Measurements from ENCODE around the gene NOS1AP.

The NOS1AP gene

GRCh38 chr1:162329826-162330225 is 260.3 kb downstream of the NOS1AP start:
- no peak overlapping the region for H3K27ac ChIP-seq
- DNase-seq (ENCODE audit: low spot score) = no peak
- no peak overlapping the region for H3K4me3 ChIP-seq
- TF ChIP-seq CTCF (IDR thresholded peaks at IDR 0.05) = no peak

- TF ChIP-seq CTCF (IDR thresholded peaks at IDR 0.05) = no peak
- H3K4me3 ChIP-seq = no peak overlapping the region
- no peak for DNase-seq (ENCODE audit: low spot score)
- no peak overlapping the region for H3K27ac ChIP-seq
Measured at GRCh38 chr1:162333991-162334390, 264.5 kb downstream of the NOS1AP start.

- DNase-seq (ENCODE audit: low spot score) = no peak
- TF ChIP-seq CTCF (IDR thresholded peaks at IDR 0.05) = no peak
- H3K4me3 ChIP-seq = no peak overlapping the region
- no peak overlapping the region for H3K27ac ChIP-seq
Measured at GRCh38 chr1:162335126-162335525, 265.6 kb downstream of the NOS1AP start.

- DNase-seq (ENCODE audit: low spot score) = no peak
- TF ChIP-seq CTCF (IDR thresholded peaks at IDR 0.05) = no peak
- Histone ChIP-seq H3K4me3 (no peak overlapping the region), H3K27ac (no peak overlapping the region)
Measured at GRCh38 chr1:162336621-162337285, 267.3 kb downstream of the NOS1AP start.

- Histone ChIP-seq H3K4me3 (no peak overlapping the region), H3K27ac (no peak overlapping the region)
- no peak for TF ChIP-seq CTCF (IDR thresholded peaks at IDR 0.05)
- no peak for DNase-seq (ENCODE audit: low spot score)
Measured at GRCh38 chr1:162342452-162342983, 273.0 kb downstream of the NOS1AP start.

GRCh38 chr1:162343470-162343869 is 274.0 kb downstream of the NOS1AP start:
- H3K27ac ChIP-seq = no peak overlapping the region
- TF ChIP-seq CTCF (IDR thresholded peaks at IDR 0.05) = no peak
- DNase-seq (ENCODE audit: low spot score) = no peak
- H3K4me3 ChIP-seq = no peak overlapping the region

GRCh38 chr1:162347281-162347680 is 277.8 kb downstream of the NOS1AP start:
- H3K27ac ChIP-seq = no peak overlapping the region
- no peak for DNase-seq (ENCODE audit: low spot score)
- TF ChIP-seq CTCF (IDR thresholded peaks at IDR 0.05) = no peak
- H3K4me3 ChIP-seq = no peak overlapping the region

All from coronary artery (tissue), 2 donors.